Smooth muscle cell of the coronary artery (primary cell): ENCODE measurements around the gene ZNF283. TPM values are rescaled to one million over a fixed set of nuclear protein-coding genes. Genes with fewer than 3 reads are reported as not detected.

Source experiments
- total RNA-seq: library from RNA; depleted of rRNA; stranded (reverse); fragments of >200 nt; gene quantifications from 2 replicates; pipeline ENCODE4 v1.2.3, GENCODE V29; 2014; ENCODE audit warnings: low replicate concordance

ZNF283 gene
- total RNA-seq, result 5.5 and 11.3 TPM in 2 replicates

GRCh38 chr19:43826787-43827754, at the start of gene ZNF283:
Gene ZNF283 (plus strand): TSS chr19:43827321. CDS start chr19:43833505, 6,184 bp downstream.

GRCh38 chr19:43780706-43781525, 46.2 kb upstream of the ZNF283 start, which contains the start of gene KCNN4:
Gene KCNN4 (minus strand): TSS chr19:43780973. CDS start chr19:43780861, 112 bp downstream.

GRCh38 chr19:43802216-43802951, 24.7 kb upstream of the ZNF283 start, which contains the start of gene LYPD5:
Gene LYPD5 (minus strand): TSS chr19:43802447. CDS start chr19:43802380, 67 bp downstream.

GRCh38 chr19:43883864-43884263, 56.7 kb downstream of the ZNF283 start, which contains the start of gene ZNF404:
Gene ZNF404 (minus strand): TSS chr19:43883964.

Other genes starting within 250 kb of the ZNF283 start
- gene IRGQ, start 231.2 kb upstream of the ZNF283 start, total RNA-seq, result 17.1 and 22.7 TPM in 2 replicates
- 8.0 and 11.8 TPM in 2 replicates for gene ZNF576, start 230.7 kb upstream of the ZNF283 start, total RNA-seq
- gene SRRM5, start 215.2 kb upstream of the ZNF283 start, total RNA-seq, result not detected in 2 replicates
- gene ZNF428, start 207.7 kb upstream of the ZNF283 start, total RNA-seq, result 38.0 and 53.7 TPM in 2 replicates
- gene CADM4, start 187.5 kb upstream of the ZNF283 start, total RNA-seq, result 1.7 and 3.4 TPM in 2 replicates
- gene PLAUR, start 157.2 kb upstream of the ZNF283 start, total RNA-seq, result 38.0 and 43.1 TPM in 2 replicates
- not detected in 2 replicates for gene IRGC, start 111.2 kb upstream of the ZNF283 start, total RNA-seq
- 8.7 and 9.1 TPM in 2 replicates for gene SMG9, start 72.4 kb upstream of the ZNF283 start, total RNA-seq
- gene KCNN4, start 46.3 kb upstream of the ZNF283 start, total RNA-seq, result 3.4 and 7.5 TPM in 2 replicates
- 0.68 and 1.2 TPM in 2 replicates for gene LYPD5, start 24.9 kb upstream of the ZNF283 start, total RNA-seq
- 2.6 TPM in 2 replicates for gene ZNF404, start 56.6 kb downstream of the ZNF283 start, total RNA-seq
- 15.5 and 16.1 TPM in 2 replicates for gene ZNF45, start 108.0 kb downstream of the ZNF283 start, total RNA-seq
- gene ZNF221, start 123.9 kb downstream of the ZNF283 start, total RNA-seq, result 6.3 and 8.4 TPM in 2 replicates
- 7.0 and 9.8 TPM in 2 replicates for gene ZNF155, start 156.9 kb downstream of the ZNF283 start, total RNA-seq
- gene ZNF230, start 175.6 kb downstream of the ZNF283 start, total RNA-seq, result 3.3 and 8.7 TPM in 2 replicates
- 4.3 and 8.9 TPM in 2 replicates for gene ZNF222, start 198.1 kb downstream of the ZNF283 start, total RNA-seq
- gene ZNF223, start 224.7 kb downstream of the ZNF283 start, total RNA-seq, result 4.2 and 6.1 TPM in 2 replicates
- gene ZNF284, start 244.8 kb downstream of the ZNF283 start, total RNA-seq, result 2.1 and 3.3 TPM in 2 replicates